SK-N-SH (cell line): Measurements from ENCODE around the gene CD96.

Experiments
- CHD2 ChIP-seq: fragments of 150-350 bp; IDR thresholded peaks from 2 replicates; pipeline ENCODE4 v1.6.1; 2018; ENCODE audit warnings: low read length; ENCODE audit not compliant: partially characterized antibody
- EP300 ChIP-seq, 2 experiments: IDR thresholded peaks; 2 replicates each; pipeline versions ENCODE4 v1.4.0 to v1.6.1; 2012; ENCODE audit warnings: borderline replicate concordance in 1 of 2, low read depth in 1 of 2, low read length in 1 of 2
- FOXJ3 ChIP-seq: sonication (generic); formaldehyde crosslinking; IDR thresholded peaks from 2 replicates; pipeline ENCODE4 v1.5.1; 2020; ENCODE audit warnings: mild to moderate bottlenecking, missing genetic modification reagents
- FOXM1 ChIP-seq: IDR thresholded peaks from 2 replicates; pipeline ENCODE4 v1.4.0; 2012; ENCODE audit warnings: low read depth, mild to moderate bottlenecking
- NRF1 ChIP-seq: IDR thresholded peaks from 2 replicates; pipeline ENCODE4 v1.6.1; 2012; ENCODE audit warnings: low read depth, mild to moderate bottlenecking, low read length
- POLR2AphosphoS5 ChIP-seq: IDR thresholded peaks from 2 replicates; pipeline ENCODE4 v1.6.1; 2012; ENCODE audit warnings: low read depth, low read length
- RAD21 ChIP-seq: IDR thresholded peaks from 2 replicates; pipeline ENCODE4 v1.6.1; 2012; ENCODE audit warnings: mild to moderate bottlenecking, low read length
- SMC3 ChIP-seq: IDR thresholded peaks from 2 replicates; pipeline ENCODE4 v1.6.1; 2012; ENCODE audit warnings: low read depth, low read length, improper control_type of control experiment
- TCF12 ChIP-seq: IDR thresholded peaks from 2 replicates; pipeline ENCODE4 v1.4.0; 2012
- YY1 ChIP-seq: IDR thresholded peaks from 2 replicates; pipeline ENCODE4 v1.4.0; 2012; ENCODE audit warnings: low read depth, mild to moderate bottlenecking
- TF ChIP-seq, protein P1 (sequence below): fragments of 200-600 bp; sonication (generic); IDR thresholded peaks from 2 replicates; pipeline ENCODE4 v1.6.1; 2017; ENCODE audit warnings: antibody characterized with exemption, mild to moderate bottlenecking, moderate library complexity
- TF ChIP-seq, protein P2 (sequence below): IDR thresholded peaks from 2 replicates; pipeline ENCODE4; 2012
- TF ChIP-seq, protein P3 (sequence below): fragments of 150-350 bp; IDR thresholded peaks from 2 replicates; pipeline ENCODE4 v1.6.1; 2017; ENCODE audit warnings: antibody characterized with exemption, low read length, low read depth, borderline replicate concordance
- TF ChIP-seq, protein P4 (sequence below): IDR thresholded peaks from 2 replicates; pipeline ENCODE4 v1.4.0; 2012; ENCODE audit warnings: low read depth

DNA sequence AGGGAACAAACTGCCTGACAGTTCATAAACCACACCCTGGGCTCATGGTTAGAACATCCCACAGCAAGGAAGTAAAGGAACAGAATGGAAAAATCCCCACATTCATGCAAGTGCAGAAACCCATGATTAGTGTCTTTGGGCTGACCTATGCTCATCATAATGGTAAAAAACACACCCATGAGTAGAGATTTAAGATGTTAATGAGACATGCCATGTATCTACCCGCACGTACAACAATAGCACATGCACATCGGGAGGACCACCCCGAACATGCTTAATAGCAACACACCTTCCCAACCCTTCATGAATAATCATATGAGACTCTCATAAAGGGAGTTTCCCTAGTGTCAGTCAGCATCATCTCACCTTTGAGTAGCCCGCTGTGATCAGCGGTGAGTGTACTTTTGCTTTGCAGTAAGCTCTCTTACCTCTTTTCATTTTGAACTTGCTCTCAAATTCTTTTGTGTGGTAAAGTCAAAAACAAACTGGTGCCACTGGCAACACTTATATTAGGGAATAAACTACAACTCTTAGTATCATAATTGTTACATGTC is 30.0 kb downstream of the CD96 start:
- TF ChIP-seq, protein P1, sequence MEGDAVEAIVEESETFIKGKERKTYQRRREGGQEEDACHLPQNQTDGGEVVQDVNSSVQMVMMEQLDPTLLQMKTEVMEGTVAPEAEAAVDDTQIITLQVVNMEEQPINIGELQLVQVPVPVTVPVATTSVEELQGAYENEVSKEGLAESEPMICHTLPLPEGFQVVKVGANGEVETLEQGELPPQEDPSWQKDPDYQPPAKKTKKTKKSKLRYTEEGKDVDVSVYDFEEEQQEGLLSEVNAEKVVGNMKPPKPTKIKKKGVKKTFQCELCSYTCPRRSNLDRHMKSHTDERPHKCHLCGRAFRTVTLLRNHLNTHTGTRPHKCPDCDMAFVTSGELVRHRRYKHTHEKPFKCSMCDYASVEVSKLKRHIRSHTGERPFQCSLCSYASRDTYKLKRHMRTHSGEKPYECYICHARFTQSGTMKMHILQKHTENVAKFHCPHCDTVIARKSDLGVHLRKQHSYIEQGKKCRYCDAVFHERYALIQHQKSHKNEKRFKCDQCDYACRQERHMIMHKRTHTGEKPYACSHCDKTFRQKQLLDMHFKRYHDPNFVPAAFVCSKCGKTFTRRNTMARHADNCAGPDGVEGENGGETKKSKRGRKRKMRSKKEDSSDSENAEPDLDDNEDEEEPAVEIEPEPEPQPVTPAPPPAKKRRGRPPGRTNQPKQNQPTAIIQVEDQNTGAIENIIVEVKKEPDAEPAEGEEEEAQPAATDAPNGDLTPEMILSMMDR = no peak
- TF ChIP-seq FOXJ3 (CRISPR knock-in tag) = no peak
- TF ChIP-seq SMC3 = no peak
- TF ChIP-seq RAD21 = no peak
- TF ChIP-seq EP300 (IDR thresholded peaks at IDR 0.05; ENCODE audit: borderline replicate concordance in 1 of 2, low read depth in 1 of 2, low read length in 1 of 2) = no peak
- no peak for TF ChIP-seq YY1
- TF ChIP-seq POLR2AphosphoS5 = no peak
- TF ChIP-seq FOXM1 = no peak
- TF ChIP-seq CHD2 = no peak
- TF ChIP-seq, protein P2, sequence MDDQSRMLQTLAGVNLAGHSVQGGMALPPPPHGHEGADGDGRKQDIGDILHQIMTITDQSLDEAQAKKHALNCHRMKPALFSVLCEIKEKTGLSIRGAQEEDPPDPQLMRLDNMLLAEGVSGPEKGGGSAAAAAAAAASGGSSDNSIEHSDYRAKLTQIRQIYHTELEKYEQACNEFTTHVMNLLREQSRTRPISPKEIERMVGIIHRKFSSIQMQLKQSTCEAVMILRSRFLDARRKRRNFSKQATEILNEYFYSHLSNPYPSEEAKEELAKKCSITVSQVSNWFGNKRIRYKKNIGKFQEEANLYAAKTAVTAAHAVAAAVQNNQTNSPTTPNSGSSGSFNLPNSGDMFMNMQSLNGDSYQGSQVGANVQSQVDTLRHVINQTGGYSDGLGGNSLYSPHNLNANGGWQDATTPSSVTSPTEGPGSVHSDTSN = no peak
- TF ChIP-seq NRF1 = no peak
- TF ChIP-seq, protein P3, sequence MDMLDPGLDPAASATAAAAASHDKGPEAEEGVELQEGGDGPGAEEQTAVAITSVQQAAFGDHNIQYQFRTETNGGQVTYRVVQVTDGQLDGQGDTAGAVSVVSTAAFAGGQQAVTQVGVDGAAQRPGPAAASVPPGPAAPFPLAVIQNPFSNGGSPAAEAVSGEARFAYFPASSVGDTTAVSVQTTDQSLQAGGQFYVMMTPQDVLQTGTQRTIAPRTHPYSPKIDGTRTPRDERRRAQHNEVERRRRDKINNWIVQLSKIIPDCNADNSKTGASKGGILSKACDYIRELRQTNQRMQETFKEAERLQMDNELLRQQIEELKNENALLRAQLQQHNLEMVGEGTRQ = no peak
- TF ChIP-seq, protein P4, sequence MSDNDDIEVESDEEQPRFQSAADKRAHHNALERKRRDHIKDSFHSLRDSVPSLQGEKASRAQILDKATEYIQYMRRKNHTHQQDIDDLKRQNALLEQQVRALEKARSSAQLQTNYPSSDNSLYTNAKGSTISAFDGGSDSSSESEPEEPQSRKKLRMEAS = no peak
- no peak for TF ChIP-seq TCF12
